Hepatocyte (in vitro differentiated cells): ENCODE results near the gene RRN3.

Source experiments
- CTCF ChIP-seq: fragments of 200-600 bp; sonication (generic); IDR thresholded peaks from 2 replicates; pipeline ENCODE4 v1.5.1; 2016; ENCODE audit warnings: antibody characterized with exemption, mild to moderate bottlenecking; ENCODE audit not compliant: poor library complexity
- EZH2phosphoT487 ChIP-seq: fragments of 200-600 bp; sonication (generic); IDR thresholded peaks from one replicate; pipeline ENCODE4 v1.6.1; 2018; ENCODE audit warnings: antibody characterized with exemption, mild to moderate bottlenecking, low read depth, moderate library complexity; ENCODE audit not compliant: unreplicated experiment, severe bottlenecking

DNA sequence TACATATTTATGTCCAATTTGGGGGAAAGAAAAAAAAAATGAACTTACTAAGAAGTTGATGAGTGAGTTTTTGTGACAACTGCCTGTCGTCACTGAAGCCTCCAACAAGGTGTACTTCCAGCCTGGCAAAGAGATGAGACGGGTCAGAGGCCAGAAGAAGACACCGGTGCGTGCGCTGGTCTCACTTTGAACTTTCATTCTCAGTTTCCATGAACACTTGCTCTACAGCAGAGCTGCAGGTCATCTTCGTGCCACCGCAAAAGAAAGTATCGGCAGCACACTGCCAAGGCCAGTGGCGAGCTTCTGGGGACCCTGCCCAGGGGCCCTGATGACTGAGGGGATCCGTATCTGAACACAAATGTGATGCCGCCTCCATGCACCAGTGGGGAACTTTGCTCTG lies 49.8 kb downstream of the RRN3 start:
- TF ChIP-seq CTCF, result no peak
- no peak for TF ChIP-seq EZH2phosphoT487
